Thyroid gland (tissue), 4 donors: Measurements from ENCODE around the gene CCL15.

ENCODE experiments used
- CTCF ChIP-seq, 6 experiments: fragments of 200-600 bp in 3 of 6; fragments of 450-650 bp in 3 of 6; sonication (generic) in 3 of 6; IDR thresholded peaks; one replicate each; pipeline ENCODE4 v1.5.1; 2016 to 2019; ENCODE audit warnings: antibody characterized with exemption in 6 of 6, mild to moderate bottlenecking in 2 of 6, inconsistent platforms in 1 of 6, moderate library complexity in 1 of 6
- POLR2A ChIP-seq, 2 donors: fragments of 450-650 bp; IDR thresholded peaks; one replicate each; pipeline ENCODE4 v1.6.1; 2017; ENCODE audit warnings: antibody characterized with exemption in 2 of 2, mild to moderate bottlenecking in 2 of 2, moderate library complexity in 1 of 2

GRCh38 chr17:36011201-36011600, 9.8 kb upstream of the CCL15 start:
- TF ChIP-seq POLR2A (IDR thresholded peaks at IDR 0.05) (no peak), CTCF (IDR thresholded peaks at IDR 0.05) (no peak)
